HG02610 (cell line): ENCODE measurements around the gene MPZ.
"Not testable (repeated sequence)": the region's sequence is repeated elsewhere in the genome, so short reads cannot be mapped to it uniquely, and the experiment has no call there.

Source experiments
- ATAC-seq: cut with Tn5 transposase; IDR thresholded peaks from one replicate; pipeline ENCODE4 v1.9.1; 2021; ENCODE audit warnings: mild to moderate bottlenecking, moderate library complexity; ENCODE audit not compliant: unreplicated experiment

MPZ gene

DNA sequence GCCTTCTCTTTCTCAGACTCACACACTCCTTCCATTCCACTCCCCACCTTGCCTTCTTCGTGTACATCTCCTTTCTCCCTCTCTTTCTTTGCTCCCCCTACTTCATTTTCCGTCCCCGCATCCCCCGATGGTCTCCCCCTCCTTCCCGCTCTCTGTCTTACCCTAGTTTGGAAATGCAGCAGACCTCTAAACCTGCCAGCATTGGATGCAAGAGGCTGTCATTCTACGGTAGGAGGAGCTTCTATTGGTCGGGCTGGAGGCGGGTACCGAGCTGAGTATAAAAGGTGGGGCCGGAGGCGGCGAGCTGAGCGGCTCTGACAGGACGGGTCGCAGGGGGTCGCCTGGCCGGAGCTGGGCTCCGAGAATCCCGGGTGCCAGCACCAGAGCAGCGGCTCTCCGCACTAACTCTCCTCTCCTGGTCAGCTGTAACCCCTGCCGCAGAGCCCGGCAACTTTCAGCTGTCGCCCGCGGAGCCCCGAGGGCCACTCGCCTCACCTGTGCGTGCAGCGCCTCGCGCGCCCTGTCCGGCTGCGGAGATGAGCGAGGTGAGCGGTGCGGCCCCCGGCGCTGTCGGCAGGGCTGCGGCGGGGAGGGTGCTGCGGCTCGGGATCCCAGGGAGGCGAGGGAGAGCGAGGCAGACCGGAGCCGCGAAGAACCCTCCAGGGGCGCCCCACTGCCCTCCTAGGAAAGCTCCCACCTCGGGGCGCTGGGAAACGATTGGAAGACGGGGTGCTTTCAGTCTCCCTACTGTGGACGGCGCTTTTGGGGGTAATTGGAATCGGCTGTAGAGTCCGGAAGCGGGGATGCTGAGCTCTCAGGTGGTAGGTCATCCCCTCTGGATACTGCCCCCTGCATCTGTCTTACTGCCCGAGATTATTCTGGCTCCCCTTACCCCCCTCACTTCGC, 51.1 kb downstream of the MPZ start, which contains the start of gene PCP4L1:
Gene PCP4L1 (plus strand): TSS at position 307 of the 906 bp plus-strand sequence. CDS start 230 bp downstream, at position 537.
- peak; percentile 50 for ATAC-seq

DNA sequence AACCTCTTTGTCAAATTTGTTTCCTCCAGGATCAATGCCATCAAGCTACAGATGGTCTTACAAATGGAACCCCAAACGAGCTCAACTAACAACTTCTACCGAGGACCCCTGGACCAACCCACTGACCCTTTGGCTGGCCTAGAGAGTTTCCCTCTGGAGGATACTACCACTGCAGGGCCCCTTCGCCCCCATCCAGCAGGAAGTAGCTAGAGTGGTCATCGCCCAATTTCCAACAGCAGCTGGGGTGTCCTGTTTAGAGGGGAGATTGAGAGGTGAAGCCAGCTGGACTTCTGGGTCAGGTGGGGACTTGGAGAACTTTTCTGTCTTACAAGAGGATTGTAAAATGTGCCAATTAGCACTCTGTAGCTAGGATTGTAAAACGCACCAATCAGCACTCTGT, 52.7 kb downstream of the MPZ start:
- not testable (repeated sequence) for ATAC-seq

DNA sequence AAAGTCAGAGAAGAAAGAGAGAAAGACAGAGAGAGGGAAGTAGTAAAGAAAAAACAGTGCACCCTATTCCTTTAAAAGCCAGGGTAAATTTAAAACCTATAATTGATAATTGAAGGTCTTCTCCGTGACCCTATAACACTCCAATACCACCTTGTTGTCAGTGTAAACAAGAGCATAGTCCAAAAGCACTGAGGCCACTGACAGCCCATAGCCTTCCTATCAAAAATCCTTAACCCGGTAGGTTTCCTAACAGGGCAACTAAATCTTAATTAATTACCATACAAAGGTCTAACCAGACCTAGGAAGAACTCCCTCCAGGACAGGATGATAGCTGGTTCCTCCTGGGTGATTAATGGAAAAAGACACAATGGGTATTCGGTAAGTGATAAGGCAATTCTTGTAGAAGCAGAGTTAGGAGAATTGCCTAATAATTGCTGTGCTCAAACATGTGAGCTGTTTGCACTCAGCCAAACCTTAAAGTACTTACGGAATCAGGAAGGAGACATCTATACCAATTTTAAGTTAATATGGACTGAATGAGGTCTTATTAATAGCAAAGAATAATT, 53.7 kb downstream of the MPZ start:
- ATAC-seq: not testable (repeated sequence)

DNA sequence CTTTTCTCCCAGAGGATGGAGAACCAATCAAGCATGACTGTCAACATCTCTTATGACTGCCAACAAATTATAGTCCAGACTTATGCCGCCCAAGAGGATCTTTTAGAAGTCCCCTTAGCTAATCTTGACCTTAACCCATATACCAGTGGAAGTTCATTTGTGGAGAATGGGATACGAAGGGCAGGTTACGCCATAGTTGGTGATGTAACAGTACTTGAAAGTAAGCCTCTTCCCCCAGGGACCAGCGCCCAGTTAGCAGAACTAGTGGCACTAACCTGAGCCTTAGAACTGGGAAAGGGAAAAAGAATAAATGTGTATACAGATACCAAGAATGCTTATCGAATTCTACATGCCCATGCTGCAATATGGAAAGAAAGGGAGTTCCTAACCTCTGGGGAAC, 54.5 kb downstream of the MPZ start:
- ATAC-seq: not testable (repeated sequence)
